HFF-Myc (cell line): ENCODE results near the gene TEK.

ENCODE experiments used
- DNase-seq: peaks from one replicate; pipeline ENCODE4 v3.0.0-alpha.2; 2011; ENCODE audit warnings: low read depth; ENCODE audit errors: extremely low read depth
- H3K4me3 ChIP-seq: replicated peaks from 2 replicates; pipeline ENCODE4 v1.5.1; 2011; ENCODE audit warnings: low read depth, mild to moderate bottlenecking, control low read depth, low read length
- TF ChIP-seq, protein P1 (sequence below): IDR thresholded peaks from 2 replicates; pipeline ENCODE4 v1.5.1; 2012; ENCODE audit warnings: mild to moderate bottlenecking, low read depth, low read length, control low read depth; ENCODE audit errors: missing control alignments

Gene TEK

DNA sequence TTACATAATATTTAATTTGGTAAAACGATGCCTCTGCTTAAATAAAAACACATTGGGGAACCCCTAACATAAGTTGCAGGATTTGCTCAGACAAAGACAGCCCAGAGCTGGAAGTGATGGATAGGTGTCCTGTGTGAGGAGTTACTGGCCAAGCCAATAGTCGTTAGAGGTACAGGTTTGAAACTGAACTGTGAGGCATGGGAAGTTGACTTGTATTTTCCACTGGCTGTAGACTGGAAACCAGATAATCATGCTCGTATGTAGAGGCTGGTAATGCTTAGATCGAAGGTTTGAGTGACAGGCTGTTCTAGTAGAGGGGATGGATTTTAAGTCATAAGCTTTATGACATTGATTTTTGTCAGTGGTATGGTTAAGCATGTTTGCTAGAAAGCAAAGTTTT is 24.8 kb downstream of the TEK start:
- no peak overlapping the region for H3K4me3 ChIP-seq
- no peak for DNase-seq
- TF ChIP-seq, protein P1, sequence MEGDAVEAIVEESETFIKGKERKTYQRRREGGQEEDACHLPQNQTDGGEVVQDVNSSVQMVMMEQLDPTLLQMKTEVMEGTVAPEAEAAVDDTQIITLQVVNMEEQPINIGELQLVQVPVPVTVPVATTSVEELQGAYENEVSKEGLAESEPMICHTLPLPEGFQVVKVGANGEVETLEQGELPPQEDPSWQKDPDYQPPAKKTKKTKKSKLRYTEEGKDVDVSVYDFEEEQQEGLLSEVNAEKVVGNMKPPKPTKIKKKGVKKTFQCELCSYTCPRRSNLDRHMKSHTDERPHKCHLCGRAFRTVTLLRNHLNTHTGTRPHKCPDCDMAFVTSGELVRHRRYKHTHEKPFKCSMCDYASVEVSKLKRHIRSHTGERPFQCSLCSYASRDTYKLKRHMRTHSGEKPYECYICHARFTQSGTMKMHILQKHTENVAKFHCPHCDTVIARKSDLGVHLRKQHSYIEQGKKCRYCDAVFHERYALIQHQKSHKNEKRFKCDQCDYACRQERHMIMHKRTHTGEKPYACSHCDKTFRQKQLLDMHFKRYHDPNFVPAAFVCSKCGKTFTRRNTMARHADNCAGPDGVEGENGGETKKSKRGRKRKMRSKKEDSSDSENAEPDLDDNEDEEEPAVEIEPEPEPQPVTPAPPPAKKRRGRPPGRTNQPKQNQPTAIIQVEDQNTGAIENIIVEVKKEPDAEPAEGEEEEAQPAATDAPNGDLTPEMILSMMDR: no peak

DNA sequence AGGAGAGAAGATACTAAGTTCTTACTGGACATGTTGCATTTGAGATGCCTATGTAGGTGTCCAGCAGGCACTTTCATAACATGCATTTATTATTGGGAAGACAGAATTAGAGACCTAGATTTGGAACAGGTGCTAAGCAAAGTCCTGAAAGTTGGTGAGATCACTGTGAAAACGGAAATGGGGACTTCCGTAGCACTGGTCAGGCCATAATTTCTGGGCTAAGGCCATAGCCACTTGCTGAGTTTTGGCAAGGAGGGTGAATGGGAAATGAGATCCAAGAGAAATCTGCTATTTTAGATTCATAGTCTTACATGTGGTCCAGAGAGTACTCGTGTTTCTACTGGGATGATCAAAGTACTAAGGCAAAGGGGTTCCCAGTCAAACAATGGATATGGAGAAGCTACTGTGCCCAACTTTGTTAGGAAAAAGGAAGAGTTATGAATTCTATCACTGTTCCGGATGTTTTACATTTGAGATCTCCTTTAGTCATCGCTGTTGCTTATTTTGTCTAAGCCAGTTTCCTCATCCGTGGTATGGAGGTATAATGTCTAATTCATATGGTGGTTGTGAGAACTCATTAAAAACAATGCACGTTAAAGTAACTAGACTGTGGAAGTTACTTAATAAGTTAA is 33.4 kb downstream of the TEK start:
- no peak overlapping the region for H3K4me3 ChIP-seq
- no peak for DNase-seq
- TF ChIP-seq, protein P1: no peak

DNA sequence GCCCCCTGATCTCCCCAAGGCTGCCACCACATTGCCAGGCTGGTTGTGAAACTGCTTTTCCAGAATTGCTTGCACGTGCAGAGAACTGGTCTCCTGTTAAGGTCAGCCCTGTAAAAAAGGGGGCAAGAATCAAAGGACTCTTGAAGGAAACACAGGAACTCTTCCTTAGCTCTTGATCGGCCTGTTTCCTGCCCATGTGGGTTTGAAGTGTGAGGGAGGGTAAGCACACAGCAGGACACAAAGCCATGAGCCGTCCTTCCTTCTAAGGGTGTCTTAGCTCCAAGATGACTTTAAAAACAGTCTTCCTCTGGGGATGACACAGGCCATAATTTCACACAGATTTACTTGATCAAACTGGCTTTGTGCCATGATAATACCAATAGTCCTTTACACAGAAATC is 36.1 kb downstream of the TEK start:
- H3K4me3 ChIP-seq: no peak overlapping the region
- TF ChIP-seq, protein P1: no peak
- no peak for DNase-seq

DNA sequence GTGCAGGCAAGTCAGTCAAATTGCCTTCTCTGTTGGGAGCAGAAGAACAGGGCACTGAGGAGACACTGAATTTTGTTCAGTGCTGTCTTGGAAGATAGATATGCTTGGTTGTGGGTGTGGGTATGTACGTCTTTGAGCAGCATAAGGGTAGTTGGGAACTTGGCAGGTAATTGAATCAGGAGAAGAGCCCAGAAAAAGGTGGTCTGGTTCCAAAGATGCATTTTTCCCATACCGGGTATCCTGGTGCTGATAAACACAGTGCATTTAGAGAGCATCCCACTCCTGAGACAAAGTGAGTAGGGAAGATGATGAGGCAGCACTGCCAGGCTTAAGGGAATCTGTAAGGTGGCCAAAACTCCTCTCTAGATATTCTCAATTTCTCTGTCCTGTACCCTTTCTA is 40.6 kb downstream of the TEK start:
- TF ChIP-seq, protein P1: no peak
- no peak overlapping the region for H3K4me3 ChIP-seq

DNA sequence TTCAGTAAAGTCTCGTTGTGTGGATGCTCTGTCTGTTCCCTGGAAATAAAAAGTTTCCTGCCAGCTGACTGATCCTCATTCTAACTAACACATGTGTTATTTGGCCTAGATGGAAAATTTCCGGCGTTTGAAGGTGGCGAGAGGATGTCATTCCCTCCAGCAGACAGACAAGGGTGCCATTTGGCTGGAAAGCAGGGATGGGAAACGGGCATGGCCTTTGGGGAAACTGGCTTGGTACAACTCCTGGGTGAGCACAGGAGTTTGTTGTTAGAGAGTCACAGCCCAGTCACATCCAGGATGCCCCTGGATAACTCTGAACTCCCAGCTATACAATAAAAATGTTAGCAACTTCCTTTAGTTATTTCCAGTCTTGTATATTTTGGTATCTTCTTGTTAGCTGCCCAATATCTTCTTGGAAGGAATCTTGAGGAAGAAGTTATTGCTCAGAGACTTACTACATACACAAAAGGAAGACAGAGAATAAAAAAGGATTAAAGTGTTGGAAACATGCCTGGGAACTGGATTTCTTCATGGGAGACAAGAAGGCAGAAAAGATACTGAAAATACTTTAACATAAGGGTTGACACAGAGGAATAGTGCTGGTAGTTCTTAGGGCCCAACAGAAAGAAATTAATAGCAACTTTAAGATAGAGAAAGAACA is 41.9 kb downstream of the TEK start:
- DNase-seq: no peak
- H3K4me3 ChIP-seq: no peak overlapping the region
- TF ChIP-seq, protein P1: no peak

More for the DNA sequence above, 40.6 kb downstream of the TEK start:
- DNase-seq: no peak

DNA sequence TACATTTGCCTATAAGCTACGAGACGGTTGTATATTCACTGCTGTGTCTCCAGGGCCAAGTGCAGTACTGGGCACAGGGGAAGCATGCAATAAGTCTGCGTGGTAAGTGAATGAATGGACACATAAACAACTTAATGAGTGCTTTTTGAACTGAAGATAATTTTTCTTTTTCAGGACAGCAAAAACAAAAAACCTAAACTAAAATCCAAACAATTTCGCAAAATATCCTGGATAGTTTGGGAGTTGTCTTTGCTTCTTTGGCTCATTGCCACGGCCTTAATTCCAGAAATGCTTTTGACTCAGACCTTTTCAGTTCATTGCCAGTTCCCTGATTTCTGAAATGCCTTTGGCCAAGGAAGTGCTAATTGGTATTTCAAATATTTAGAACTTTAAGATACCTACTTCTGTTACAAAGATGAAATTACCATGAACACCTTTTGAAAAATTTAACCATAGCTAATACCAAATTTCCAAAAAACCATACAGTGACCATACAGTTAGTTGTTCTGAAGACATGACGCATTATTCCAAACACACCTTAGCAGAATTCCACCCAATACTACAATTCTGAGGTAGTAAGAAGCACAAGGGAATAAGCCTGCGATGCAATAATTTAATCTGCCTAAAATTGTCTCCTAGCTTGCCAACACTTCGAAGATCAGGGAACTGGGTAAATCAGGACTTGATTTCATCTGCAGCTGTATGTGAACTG is 42.8 kb downstream of the TEK start:
- H3K4me3 ChIP-seq: no peak overlapping the region
- TF ChIP-seq, protein P1: no peak
- no peak for DNase-seq
